GM12801 (cell line): ENCODE measurements around the gene GCFC2.

ENCODE experiments used
- TF ChIP-seq, protein P1 (sequence below): IDR thresholded peaks from one replicate; pipeline ENCODE4 v1.5.1; 2011; ENCODE audit warnings: control low read depth; ENCODE audit not compliant: insufficient read length; ENCODE audit errors: extremely low read depth

Gene GCFC2

DNA sequence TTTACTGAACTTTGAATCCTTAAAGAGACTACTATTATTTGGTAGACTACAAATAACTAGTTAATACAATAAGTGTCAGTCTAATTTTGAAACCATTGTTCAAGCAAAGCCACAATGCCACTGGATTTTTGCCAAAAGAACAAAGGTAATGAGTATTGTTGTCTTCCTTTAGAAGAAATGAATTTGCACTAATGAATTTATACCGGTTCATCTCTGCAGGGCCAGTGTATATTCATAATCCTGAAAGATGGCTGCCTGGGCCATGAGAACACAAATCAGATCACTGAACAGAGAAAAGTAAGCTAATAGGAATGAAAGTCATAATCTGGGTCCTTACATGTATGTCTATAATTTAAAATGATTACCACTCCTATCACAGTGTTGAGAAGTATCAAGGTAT, 31.2 kb downstream of the GCFC2 start:
- TF ChIP-seq, protein P1, sequence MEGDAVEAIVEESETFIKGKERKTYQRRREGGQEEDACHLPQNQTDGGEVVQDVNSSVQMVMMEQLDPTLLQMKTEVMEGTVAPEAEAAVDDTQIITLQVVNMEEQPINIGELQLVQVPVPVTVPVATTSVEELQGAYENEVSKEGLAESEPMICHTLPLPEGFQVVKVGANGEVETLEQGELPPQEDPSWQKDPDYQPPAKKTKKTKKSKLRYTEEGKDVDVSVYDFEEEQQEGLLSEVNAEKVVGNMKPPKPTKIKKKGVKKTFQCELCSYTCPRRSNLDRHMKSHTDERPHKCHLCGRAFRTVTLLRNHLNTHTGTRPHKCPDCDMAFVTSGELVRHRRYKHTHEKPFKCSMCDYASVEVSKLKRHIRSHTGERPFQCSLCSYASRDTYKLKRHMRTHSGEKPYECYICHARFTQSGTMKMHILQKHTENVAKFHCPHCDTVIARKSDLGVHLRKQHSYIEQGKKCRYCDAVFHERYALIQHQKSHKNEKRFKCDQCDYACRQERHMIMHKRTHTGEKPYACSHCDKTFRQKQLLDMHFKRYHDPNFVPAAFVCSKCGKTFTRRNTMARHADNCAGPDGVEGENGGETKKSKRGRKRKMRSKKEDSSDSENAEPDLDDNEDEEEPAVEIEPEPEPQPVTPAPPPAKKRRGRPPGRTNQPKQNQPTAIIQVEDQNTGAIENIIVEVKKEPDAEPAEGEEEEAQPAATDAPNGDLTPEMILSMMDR = no peak

DNA sequence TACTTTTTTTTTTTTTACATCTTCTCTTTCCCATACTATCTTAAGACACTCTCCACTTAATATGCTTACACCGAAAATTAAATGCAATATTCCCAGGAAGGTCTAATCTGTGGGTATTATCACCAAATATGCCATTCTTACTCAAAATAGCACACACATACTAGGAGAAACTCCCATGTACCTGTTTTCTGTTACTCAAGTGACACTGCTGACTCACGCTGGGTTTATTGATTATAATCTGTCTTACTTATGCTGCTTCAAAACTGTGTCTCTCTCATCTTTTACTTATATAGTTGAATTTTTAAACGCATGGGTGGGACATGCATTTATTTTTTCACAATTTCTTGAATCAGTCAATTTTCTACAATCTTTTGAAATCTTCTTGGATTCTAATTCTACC, 34.3 kb downstream of the GCFC2 start:
- TF ChIP-seq, protein P1 = no peak

DNA sequence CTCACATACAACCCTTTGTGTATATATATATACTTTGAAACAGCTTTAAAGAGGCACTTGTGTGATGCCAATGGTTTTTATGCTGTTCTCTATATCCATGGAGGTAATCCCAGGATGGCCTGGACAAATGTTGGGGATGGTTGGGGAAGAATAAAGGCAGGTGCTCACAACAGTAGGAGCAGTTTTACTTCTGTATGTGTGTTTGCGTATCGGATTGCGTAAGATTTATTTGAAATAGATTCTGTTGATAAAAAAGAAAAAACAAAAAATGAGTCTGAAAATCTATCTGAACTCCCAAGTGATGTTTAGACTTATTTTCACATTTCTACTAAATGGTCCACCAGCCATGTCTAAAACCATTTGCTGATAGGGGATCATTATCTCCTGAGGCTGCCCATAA, 34.8 kb downstream of the GCFC2 start:
- TF ChIP-seq, protein P1 = no peak

DNA sequence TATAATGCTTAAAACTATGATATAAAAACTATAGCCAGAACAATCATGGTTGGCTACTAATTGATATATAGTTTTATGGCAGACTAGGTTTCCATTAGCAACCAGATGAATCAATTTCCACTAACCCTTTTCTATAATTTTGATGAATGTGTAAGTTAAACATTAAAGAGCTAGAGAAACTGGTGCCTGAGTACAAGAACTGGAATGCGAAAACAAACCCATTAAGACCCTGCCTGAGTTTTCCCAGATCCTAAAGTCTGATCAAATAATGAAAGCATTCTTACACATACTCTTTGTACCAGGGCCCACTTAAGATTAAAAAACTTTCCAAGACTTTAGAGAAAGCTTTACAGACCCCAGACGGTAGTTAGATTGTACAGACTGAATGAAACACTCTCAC, 42.8 kb downstream of the GCFC2 start:
- TF ChIP-seq, protein P1 = no peak

DNA sequence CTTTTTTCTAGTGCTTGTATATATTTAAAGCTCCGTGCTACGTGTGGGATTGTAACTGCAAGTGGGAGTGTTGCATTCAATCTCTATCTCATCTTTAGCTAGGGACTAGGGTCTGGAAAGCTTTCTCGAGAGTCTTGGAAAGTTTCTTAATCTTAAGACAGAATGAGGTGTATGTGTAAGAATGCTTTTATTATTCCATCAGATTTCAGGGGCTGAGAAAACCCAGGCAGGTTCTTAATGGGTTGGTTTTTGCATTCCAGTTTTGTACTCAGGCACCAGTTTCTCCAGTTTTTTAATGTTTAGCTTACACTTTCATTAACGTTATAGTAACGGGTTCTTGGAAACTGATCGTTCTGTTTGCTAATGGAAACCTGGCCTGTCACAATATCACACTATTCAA, 43.8 kb downstream of the GCFC2 start:
- TF ChIP-seq, protein P1 = no peak

DNA sequence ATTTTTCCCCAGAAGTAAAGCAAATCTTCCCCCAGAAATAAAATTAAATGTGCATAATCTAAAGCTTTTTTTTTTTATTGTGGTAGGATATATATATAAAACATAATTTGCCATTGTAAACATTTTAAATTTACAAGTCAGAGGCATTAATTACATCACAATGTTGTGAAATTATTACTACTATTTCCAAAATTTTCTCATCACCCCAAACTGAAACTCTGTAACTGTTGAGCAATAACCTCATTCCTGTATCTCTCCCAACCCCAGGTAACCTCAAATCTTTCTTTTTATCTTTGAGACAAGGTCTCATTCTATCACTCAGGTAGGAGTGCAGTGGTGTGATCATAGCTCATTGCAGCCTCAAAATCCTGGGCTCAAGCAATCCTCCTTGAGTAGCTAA, 52.9 kb downstream of the GCFC2 start:
- TF ChIP-seq, protein P1 = no peak

DNA sequence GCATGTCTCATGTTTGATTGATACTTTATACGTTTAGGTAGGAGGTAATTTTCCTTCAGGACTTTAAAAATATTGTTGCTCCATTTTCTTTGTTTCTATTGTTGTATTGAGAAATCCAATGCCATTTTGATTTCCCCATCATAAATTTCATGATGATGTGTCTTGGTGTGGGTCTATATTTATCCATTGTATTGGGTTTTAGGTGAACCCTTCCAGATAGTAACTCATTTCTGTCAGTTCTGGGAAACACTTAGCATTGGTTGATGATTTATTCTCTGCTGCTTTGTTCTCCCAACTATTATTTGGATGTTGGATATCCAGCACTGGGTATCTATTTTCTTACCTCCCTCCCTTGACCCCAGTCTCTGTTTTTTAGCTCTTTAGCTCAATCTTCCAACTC, 54.2 kb downstream of the GCFC2 start:
- TF ChIP-seq, protein P1 = no peak

DNA sequence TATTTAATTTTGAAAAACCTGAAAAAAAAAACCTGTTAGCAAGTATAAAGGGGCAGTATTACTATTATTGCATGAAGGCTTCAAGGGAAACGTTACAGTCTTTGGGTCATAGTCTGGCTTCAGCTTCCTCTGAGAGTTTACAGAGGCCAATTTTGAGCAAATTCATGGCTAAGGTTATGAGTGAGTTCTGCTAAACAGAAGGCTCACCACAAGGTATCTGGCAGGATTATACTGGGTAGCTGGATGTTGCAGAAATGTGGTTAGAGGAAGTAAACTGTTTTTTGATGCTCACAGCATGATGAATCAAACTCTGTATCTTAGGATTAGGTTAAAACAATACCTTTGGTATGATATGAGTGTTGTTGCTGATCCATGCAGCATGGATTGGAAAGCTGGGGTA, 54.9 kb downstream of the GCFC2 start:
- TF ChIP-seq, protein P1 = no peak
